GM19035 (cell line): ENCODE measurements around the gene ROBO4.

ENCODE experiments used
- ATAC-seq: cut with Tn5 transposase; IDR thresholded peaks from one replicate; pipeline ENCODE4 v1.9.1; 2021; ENCODE audit not compliant: unreplicated experiment

Gene ROBO4

GRCh38 chr11:124875401-124875800 lies 22.3 kb downstream of the ROBO4 start:
- no peak for ATAC-seq

GRCh38 chr11:124874571-124875255 lies 23.0 kb downstream of the ROBO4 start:
- no peak for ATAC-seq

DNA sequence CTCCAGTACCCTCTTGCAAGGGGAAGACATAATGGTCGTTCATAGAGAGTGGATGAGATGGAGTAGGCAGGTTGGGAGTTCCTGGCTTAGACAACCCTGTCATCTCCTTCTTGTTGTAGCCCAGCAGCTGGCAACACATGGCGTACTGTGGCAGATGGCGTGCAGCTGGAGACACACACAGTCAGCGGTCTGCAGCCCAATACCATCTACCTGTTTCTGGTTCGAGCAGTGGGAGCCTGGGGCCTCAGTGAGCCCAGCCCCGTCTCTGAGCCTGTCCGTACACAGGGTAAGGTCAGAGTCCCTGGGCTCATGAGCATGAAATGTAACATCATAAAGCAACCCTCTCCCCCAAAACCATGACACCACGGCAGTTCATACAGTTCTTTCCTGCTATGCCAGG lies 23.7 kb downstream of the ROBO4 start:
- no peak for ATAC-seq

- ATAC-seq, result no peak
These were observed 24.9 kb downstream of the ROBO4 start for GRCh38 chr11:124872741-124873140.

GRCh38 chr11:124872280-124872679 lies 25.4 kb downstream of the ROBO4 start:
- ATAC-seq, result no peak

DNA sequence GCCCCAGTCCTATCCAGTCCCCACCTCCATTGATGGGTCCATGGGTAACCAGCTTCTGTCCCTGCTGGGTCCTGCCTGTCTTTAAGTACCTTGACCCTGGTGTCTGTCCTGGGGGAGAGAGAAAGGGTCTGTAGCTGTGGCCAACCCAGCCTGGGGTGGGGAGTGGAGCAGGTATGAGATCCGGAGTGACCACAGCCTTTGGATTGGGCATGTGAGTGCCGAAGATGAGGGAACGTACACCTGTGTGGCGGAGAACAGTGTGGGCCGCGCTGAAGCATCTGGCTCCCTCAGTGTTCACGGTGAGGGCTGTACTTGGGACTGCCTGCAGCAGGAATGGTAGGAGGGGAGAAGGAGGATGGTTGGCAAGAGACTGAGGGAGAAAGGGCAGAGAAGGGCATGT lies 27.2 kb downstream of the ROBO4 start:
- no peak for ATAC-seq

DNA sequence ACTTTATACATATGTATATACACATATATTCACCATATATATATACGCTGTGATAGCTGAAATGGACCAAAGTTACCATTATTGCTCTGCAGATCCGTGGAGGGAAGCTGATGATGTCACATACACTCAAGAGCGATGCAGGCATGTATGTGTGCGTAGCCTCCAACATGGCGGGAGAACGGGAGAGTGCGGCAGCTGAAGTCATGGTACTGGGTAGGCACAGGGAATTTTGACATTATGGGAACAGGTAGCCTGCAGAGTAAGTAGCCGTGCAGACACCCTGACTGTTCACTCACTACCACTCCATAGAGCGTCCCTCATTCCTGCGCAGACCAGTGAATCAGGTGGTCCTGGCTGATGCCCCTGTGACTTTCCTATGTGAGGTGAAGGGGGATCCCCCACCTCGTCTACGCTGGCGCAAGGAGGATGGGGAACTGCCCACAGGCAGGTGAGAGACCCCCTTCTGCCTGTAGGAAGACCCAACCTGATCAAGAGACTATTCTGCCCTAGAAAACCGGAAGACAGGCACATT lies 27.7 kb downstream of the ROBO4 start:
- no peak for ATAC-seq

- ATAC-seq, result no peak
These were observed 28.3 kb downstream of the ROBO4 start for GRCh38 chr11:124869331-124869730.

- no peak for ATAC-seq
These were observed 29.1 kb downstream of the ROBO4 start for GRCh38 chr11:124868331-124869274.

- no peak for ATAC-seq
These were observed 30.0 kb downstream of the ROBO4 start for GRCh38 chr11:124867700-124868099.

DNA sequence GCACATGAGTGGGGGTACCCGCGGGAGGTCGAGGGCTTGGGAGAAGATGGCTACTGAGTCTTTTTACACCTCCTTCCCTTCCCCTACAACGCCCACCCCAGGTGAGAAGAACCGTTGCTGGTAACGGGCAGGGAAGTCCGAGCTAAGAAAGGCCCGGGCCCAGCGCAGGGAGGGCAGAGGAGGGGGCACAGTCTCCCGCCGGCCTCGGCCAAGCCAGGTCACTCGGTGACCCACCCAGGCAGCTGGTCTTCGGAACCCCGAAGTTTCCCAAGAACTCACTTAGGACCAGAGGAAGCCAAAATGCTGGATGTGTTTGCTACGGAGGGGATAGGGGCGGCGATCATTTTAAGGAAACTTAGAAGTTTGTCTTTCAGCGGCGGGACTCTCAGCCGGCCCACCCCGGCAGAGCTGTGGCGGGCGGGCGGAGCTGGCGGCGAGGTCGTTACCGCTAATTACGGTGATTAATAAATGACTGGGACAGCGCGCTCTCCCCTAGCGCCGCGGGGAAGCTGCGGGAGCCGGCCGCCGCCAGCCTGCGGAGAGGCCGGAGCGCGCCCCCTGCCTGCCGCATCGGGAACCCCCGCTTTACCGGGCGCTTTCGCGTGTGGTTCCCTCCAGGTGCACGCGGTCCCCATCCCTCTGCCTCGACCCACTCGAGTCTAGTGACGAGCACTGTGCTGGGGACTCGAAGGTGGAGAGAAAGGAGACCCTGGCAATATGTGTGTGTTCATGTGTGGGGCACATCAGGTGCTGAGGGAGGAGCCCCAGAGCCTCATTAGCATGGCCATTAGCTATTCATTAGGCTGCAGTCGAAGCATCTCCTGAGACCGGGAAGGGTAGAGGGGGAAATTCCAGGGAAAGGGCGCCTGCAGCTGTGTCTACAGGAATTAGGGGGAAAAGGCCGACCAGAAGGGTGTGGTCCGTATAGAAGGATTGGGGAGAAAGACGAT lies 31.5 kb downstream of the ROBO4 start:
- ATAC-seq, result no peak

DNA sequence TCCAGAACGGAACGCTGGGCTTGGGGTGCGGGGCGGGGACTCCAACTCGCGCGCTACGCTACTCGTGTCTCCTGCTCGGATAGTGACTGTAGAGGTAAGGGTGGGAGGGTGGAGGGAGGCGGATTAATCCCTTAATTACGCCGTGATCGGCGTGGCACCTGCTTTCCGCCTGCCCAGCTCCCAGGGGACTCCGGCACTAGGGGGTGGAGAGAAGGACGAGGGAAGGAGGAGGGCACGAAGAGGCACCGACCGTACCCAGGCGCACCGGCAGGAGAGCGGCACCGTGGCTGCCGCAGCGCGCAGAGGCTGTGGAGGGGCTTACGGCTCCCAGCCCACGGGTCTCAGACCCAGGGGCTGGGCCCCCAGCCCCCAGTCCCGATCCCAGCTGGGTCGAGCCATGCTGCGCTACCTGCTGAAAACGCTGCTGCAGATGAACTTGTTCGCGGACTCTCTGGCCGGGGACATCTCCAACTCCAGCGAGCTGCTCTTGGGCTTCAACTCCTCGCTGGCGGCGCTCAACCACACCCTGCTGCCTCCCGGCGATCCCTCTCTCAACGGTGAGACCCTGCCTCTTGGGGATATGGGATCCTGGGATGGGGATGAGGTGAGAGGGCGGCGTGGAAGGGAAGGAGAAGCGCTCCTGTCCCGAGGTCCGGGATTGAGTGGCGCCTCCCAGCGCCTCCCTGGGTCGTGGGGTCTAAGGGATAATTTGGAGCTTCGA lies 32.3 kb downstream of the ROBO4 start, which contains the start of gene ROBO3:
Gene ROBO3 (plus strand): TSS at position 252 of the 721 bp plus-strand sequence. CDS start 146 bp downstream, at position 398.
- ATAC-seq, result no peak

DNA sequence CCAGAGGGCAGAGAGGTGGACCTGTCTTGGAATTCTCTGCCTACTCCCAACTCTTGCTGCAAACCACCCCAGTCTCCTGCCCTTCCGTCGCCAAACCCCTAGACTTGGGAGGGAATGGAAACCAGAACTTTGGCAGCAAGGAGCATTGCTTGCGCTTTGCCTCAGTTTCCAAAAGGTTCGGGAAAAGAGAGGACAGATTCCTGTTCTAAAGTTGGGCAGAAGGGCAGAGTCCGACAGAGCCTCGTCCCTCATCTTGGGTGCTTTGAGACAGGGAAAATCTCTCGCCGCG lies 32.8 kb downstream of the ROBO4 start:
- ATAC-seq, result no peak

GRCh38 chr11:124864176-124864891 lies 33.3 kb downstream of the ROBO4 start:
- ATAC-seq, result no peak

DNA sequence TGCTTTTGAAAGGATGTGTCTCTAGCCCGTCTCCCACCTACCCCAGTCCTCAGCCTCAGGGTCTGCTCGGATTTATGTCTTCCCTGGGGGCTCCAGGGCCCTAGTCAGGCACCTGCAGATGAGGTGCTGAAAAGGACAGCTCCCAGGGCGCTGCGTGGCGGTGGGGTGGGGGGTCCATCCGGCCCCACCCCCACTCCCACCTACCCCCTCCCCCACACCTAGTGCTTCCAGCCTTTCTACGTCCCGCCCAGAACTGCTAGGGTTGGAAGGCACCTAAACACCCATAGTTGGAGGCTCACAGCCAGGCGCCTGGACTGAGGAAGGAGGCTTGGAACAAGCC lies 33.9 kb downstream of the ROBO4 start:
- ATAC-seq, result no peak

GRCh38 chr11:124863137-124863825 lies 34.4 kb downstream of the ROBO4 start:
- ATAC-seq, result no peak

DNA sequence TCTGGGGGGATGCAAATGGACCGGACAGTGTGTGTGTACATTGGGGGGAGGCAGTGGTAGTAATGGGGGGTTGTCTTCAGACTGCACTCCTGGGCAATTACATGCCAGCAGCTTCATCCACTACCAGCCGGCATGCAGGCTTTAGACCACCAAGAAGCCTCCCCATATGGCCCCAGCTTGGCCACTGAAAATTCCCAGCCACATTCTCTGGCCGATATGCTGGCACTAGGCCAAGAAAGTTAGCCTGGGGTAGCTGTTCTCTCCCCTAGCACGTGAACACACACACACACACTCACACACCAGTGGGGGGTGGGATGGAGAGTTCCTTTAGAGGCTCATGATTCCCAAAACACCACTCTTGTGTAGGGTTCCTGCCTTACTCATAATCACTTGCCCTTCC lies 36.0 kb downstream of the ROBO4 start:
- no peak for ATAC-seq

GRCh38 chr11:124859171-124859570 lies 38.5 kb downstream of the ROBO4 start:
- no peak for ATAC-seq

DNA sequence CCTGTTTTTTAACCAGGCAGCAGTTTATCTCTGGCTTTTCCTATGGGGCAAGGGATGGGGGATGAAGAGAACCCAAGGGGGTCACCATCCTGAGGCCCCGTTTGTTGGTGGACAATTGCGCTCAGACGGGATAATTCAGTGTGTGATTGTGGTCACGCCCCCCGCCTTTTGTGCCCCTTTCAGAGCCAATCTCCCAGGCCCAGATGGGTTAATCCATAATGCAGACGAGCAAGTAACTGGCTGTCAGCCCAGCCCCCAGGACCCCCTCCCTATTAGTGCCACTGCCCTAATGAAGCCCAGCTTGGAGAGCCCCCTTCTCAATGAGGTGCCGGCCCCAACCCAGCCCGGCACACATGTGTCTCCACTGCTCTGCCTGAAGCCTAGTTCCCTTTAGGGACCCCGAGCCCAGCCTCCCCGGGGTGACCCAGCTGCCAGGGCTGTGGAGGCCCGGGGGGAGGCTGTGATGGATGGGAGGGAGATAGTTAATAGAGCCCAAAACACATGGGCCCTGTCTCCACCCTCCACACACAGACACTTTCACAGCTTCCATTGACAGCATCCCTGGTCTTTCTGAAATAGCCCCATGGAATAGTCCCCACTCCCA lies 51.5 kb downstream of the ROBO4 start:
- no peak for ATAC-seq
